HepG2 (cell line): ENCODE measurements around the gene TMEM129. TPM values are rescaled to one million over a fixed set of nuclear protein-coding genes. Genes with fewer than 3 reads are reported as not detected.

Experiments used
- ATAC-seq: fragments of 200-7000 bp; cut with Tn5 transposase; 3 replicates; pipeline ENCODE4 v1.9.1; 2020; ENCODE audit warnings: mild to moderate bottlenecking, moderate library complexity
- BruUV-seq: library from RNA; stranded (reverse); fragments of 400-500 nt; replicated peaks from 2 replicates; lab custom pipeline; 2021; lab: Mats Ljungman, UMichigan
- CTCF ChIA-PET: fragments of 300-600 bp; formaldehyde crosslinking; extraction: SDS; loops from one replicate; lab custom pipeline; 2021; ENCODE audit warnings: low total read pairs, inconsistent platforms, low intra/inter-chr PET ratio; lab: Yijun Ruan, JAX
- POLR2A ChIA-PET: fragments of 350-600 bp; sonication (Branson Sonifier 250); formaldehyde crosslinking; loops from one replicate; lab custom pipeline; 2020; ENCODE audit warnings: antibody characterized with exemption, inconsistent platforms; lab: Yijun Ruan, JAX
- DNase-seq: peaks from one replicate; pipeline ENCODE4 v3.0.0-alpha.2; 2015; ENCODE audit warnings: low spot score
- FAIRE-seq: peaks from 3 replicates; lab custom pipeline; 2011; peaks lifted over from hg19 to GRCh38; lab: Jason Lieb, UNC
- H2AFZ ChIP-seq: one replicate; pipeline ENCODE4 v1.6.1; 2011; ENCODE audit warnings: low read length, inconsistent platforms
- H3K27ac ChIP-seq: fragments of 300-600 bp; 3 replicates; pipeline ENCODE4 v1.8.0; 2011; ENCODE audit warnings: mixed run types, mild to moderate bottlenecking, mixed read lengths, low read length, inconsistent platforms; ENCODE audit not compliant: insufficient read depth; ENCODE audit errors: extremely low read length
- H3K27me3 ChIP-seq, 2 experiments: fragments of 200-600 bp in 1 of 2; 2 replicates in 1 of 2; 3 replicates in 1 of 2; pipeline versions ENCODE4 v1.6.0 to v1.8.0; 2011; ENCODE audit warnings: low read length in 2 of 2, mild to moderate bottlenecking in 2 of 2, moderate library complexity in 2 of 2, inconsistent platforms in 1 of 2; ENCODE audit not compliant: insufficient read depth in 2 of 2, control insufficient read depth in 1 of 2
- H3K36me3 ChIP-seq, 2 experiments: fragments of 200-600 bp in 1 of 2; replicated peaks in 1 of 2; 2 replicates in 1 of 2; 3 replicates in 1 of 2; pipeline versions ENCODE4 v1.5.1 to v1.8.0; 2011; ENCODE audit warnings: low read length in 2 of 2, inconsistent platforms in 1 of 2; ENCODE audit not compliant: insufficient read depth in 2 of 2, control insufficient read depth in 1 of 2
- H3K4me1 ChIP-seq: 2 replicates; pipeline ENCODE4 v1.5.1; 2012; ENCODE audit warnings: low read length, inconsistent platforms; ENCODE audit not compliant: insufficient read depth
- H3K4me2 ChIP-seq: 2 replicates; pipeline ENCODE4 v1.6.0; 2011; ENCODE audit warnings: low read depth, low read length, inconsistent platforms
- H3K4me3 ChIP-seq, 3 experiments: fragments of 200-600 bp in 1 of 3; sonication (generic), shearing (Covaris generic) in 1 of 3; replicated peaks in 1 of 3; 2 replicates each; pipeline ENCODE4 v1.5.1; 2011 to 2016; ENCODE audit warnings: low read length in 3 of 3, inconsistent platforms in 2 of 3, low read depth in 2 of 3, mild to moderate bottlenecking in 2 of 3, control low read depth in 1 of 3, mixed read lengths in 1 of 3; ENCODE audit not compliant: insufficient read depth in 1 of 3
- H3K79me2 ChIP-seq: one replicate; pipeline ENCODE4 v1.6.1; 2011; ENCODE audit warnings: low read length, inconsistent platforms; ENCODE audit not compliant: insufficient read depth
- H3K9ac ChIP-seq: 2 replicates; pipeline ENCODE4 v1.6.0; 2011; ENCODE audit warnings: mild to moderate bottlenecking, low read depth, low read length, inconsistent platforms; ENCODE audit not compliant: insufficient read depth
- H3K9me3 ChIP-seq: 2 replicates; pipeline ENCODE4 v1.5.1; 2012; ENCODE audit warnings: mild to moderate bottlenecking, low read length
- H4K20me1 ChIP-seq: 2 replicates; pipeline ENCODE4 v1.6.0; 2011; ENCODE audit warnings: inconsistent platforms, mild to moderate bottlenecking, low read length, moderate library complexity; ENCODE audit not compliant: insufficient read depth
- AFF4 ChIP-seq: sonication (generic); formaldehyde crosslinking; IDR thresholded peaks from 2 replicates; pipeline ENCODE4 v1.4.0; 2020; ENCODE audit warnings: missing genetic modification reagents
- GABPA ChIP-seq, 2 experiments: IDR thresholded peaks; 2 replicates each; pipeline ENCODE4 v1.6.1; 2011 to 2016; ENCODE audit warnings: low read depth in 2 of 2, low read length in 1 of 2, missing biosample characterization in 1 of 2, missing genetic modification characterization in 1 of 2
- HOMEZ ChIP-seq: IDR thresholded peaks from 2 replicates; pipeline ENCODE4 v1.6.1; 2016; ENCODE audit warnings: low read depth
- KLF6 ChIP-seq: IDR thresholded peaks from 2 replicates; pipeline ENCODE4 v1.8.0; 2016; ENCODE audit warnings: missing biosample characterization, missing genetic modification reagents
- LBX2 ChIP-seq: sonication (generic); formaldehyde crosslinking; IDR thresholded peaks from 2 replicates; pipeline ENCODE4 v1.5.0; 2020; ENCODE audit warnings: missing genetic modification reagents, mild to moderate bottlenecking, borderline replicate concordance
- NFATC3 ChIP-seq: sonication (generic); formaldehyde crosslinking; IDR thresholded peaks from 2 replicates; pipeline ENCODE4 v1.5.1; 2020; ENCODE audit warnings: mild to moderate bottlenecking, missing genetic modification reagents
- YEATS2 ChIP-seq: sonication (generic); formaldehyde crosslinking; IDR thresholded peaks from 2 replicates; pipeline ENCODE4 v1.4.0; 2020; ENCODE audit warnings: missing genetic modification reagents, borderline replicate concordance
- ZNF160 ChIP-seq: sonication (generic); formaldehyde crosslinking; IDR thresholded peaks from 2 replicates; pipeline ENCODE4 v1.8.0; 2022; ENCODE audit warnings: mild to moderate bottlenecking, inconsistent platforms, missing genetic modification reagents
- ZNF281 ChIP-seq: sonication (generic); formaldehyde crosslinking; IDR thresholded peaks from 2 replicates; pipeline ENCODE4 v1.4.0; 2020; ENCODE audit warnings: missing genetic modification reagents, borderline replicate concordance
- ZNF33B ChIP-seq: sonication (generic); formaldehyde crosslinking; IDR thresholded peaks from 2 replicates; pipeline ENCODE4 v1.5.1; 2020; ENCODE audit warnings: mild to moderate bottlenecking, missing genetic modification reagents
- ZNF451 ChIP-seq: sonication (generic); formaldehyde crosslinking; IDR thresholded peaks from 2 replicates; pipeline ENCODE4 v1.5.0; 2020; ENCODE audit warnings: mild to moderate bottlenecking, missing genetic modification reagents
- ZNF672 ChIP-seq: sonication (generic); formaldehyde crosslinking; IDR thresholded peaks from 2 replicates; pipeline ENCODE4 v1.8.1; 2022; ENCODE audit warnings: missing genetic modification reagents
- ZSCAN5A ChIP-seq: sonication (generic); formaldehyde crosslinking; IDR thresholded peaks from 2 replicates; pipeline ENCODE4 v1.8.0; 2022; ENCODE audit warnings: mild to moderate bottlenecking, missing genetic modification reagents, borderline replicate concordance
- WGBS: methylation state at CpG from one replicate; pipeline ENCODE4 v1.1.6; 2017; ENCODE audit warnings: low lambda C conversion rate; 5-methylcytosine and 5-hydroxymethylcytosine counted together
- in situ Hi-C: cut with HindIII; loops from 2 replicates; pipeline ENCODE4 v1.10.0; 2017; ENCODE audit warnings: low pct_unique_long_range_greater_than_20kb; ENCODE audit not compliant: extremely low pct_ligation_motif_present
- intact Hi-C: fragments of 100-400 bp; cut with micrococcal nuclease; formaldehyde crosslinking; loops from one replicate; pipeline ENCODE4 v1.10.0; 2022; ENCODE audit not compliant: unreplicated experiment
- polyA plus RNA-seq, 8 experiments: library from polyadenylated mRNA; depleted of rRNA in 3 of 8; stranded (reverse) in 7 of 8; unstranded in 1 of 8; fragments of >200 nt; fragmentation: Illumina TruSeq in 4 of 8; extraction: Trizol in 4 of 8; gene quantifications; 2 replicates each; pipeline versions ENCODE4 v1.2.1 to v1.2.3, GENCODE V29; 2011 to 2016; ENCODE audit warnings: low read depth in 4 of 8, missing spikeins in 1 of 8, mixed read lengths in 1 of 8; ENCODE audit not compliant: insufficient read depth in 1 of 8
- total RNA-seq, 5 experiments: library from RNA; depleted of rRNA; stranded (reverse); fragments of >200 nt; fragmentation: Illumina TruSeq; extraction: Trizol; gene quantifications; 2 replicates each; pipeline ENCODE4 v1.2.3, GENCODE V29; 2016; ENCODE audit warnings: low read depth in 1 of 5

The TMEM129 gene
- total and polyA plus RNA-seq, 2 of the 13 experiments (the other 11 are each of a cell fraction or from before 2014, with no cell fraction given), result 19.0 to 25.8 TPM

GRCh38 chr4:1668488-1668840 lies 52.7 kb downstream of the TMEM129 start:
- ATAC-seq (no peak), FAIRE-seq (no peak), DNase-seq (no peak)
- in situ Hi-C loops, result no loop called here
- Histone ChIP-seq H3K9ac (no peak overlapping the region), H3K79me2 (no peaks in the 10 kb centered on the region), H4K20me1 (no peaks in the 10 kb centered on the region), H2AFZ (no peak overlapping the region), H3K27ac (no peak overlapping the region), H3K36me3 (no peaks in the 10 kb centered on the region), H3K4me3 (no peak overlapping the region), H3K4me1 (no peaks in the 10 kb centered on the region), H3K4me2 (no peak overlapping the region), H3K9me3 (no peaks in the 10 kb centered on the region), H3K27me3 (peaks cover 0 to 1% of the 10 kb centered on the region in 2 experiments; a peak in 1 of 5 replicates)
- BruUV-seq, result no TSS peak
- 33% methylated on average over 1 of the region's 8 CpGs for WGBS
- ChIA-PET POLR2A (no interaction called here), CTCF (no interaction called here)
- intact Hi-C loops, result no loop called here
- no peak for TF ChIP-seq NFATC3 (CRISPR knock-in tag)
- no peak for TF ChIP-seq LBX2
- no peak for TF ChIP-seq ZNF33B
- TF ChIP-seq ZNF672 (CRISPR knock-in tag), result no peak
- no peak for TF ChIP-seq HOMEZ (CRISPR knock-in tag)
- no peak for TF ChIP-seq ZNF160
- TF ChIP-seq YEATS2 (CRISPR knock-in tag), result no peak
- no peak for TF ChIP-seq ZNF281 (CRISPR knock-in tag)
- TF ChIP-seq ZNF451 (CRISPR knock-in tag), result no peak
- no peak for TF ChIP-seq ZSCAN5A
- no peak for TF ChIP-seq AFF4 (CRISPR knock-in tag)
- no peak for TF ChIP-seq GABPA (IDR thresholded peaks at IDR 0.05; ENCODE audit: low read depth, low read length)
- no peak for TF ChIP-seq GABPA (CRISPR knock-in tag; IDR thresholded peaks at IDR 0.05; ENCODE audit: low read depth)
- TF ChIP-seq KLF6 (CRISPR knock-in tag), result no peak
